ENCODE results near the gene VWF. TPM values are rescaled to one million over a fixed set of nuclear protein-coding genes. Genes with fewer than 3 reads are reported as not detected.
A peak's percentile ranks its signal among the peaks of the same experiment; 100 is the strongest.
"Not testable (repeated sequence)": the region's sequence is repeated elsewhere in the genome, so short reads cannot be mapped to it uniquely, and the experiment has no call there.

The VWF gene
- total RNA-seq, 2 experiments from 2014 or later, result not detected

DNA sequence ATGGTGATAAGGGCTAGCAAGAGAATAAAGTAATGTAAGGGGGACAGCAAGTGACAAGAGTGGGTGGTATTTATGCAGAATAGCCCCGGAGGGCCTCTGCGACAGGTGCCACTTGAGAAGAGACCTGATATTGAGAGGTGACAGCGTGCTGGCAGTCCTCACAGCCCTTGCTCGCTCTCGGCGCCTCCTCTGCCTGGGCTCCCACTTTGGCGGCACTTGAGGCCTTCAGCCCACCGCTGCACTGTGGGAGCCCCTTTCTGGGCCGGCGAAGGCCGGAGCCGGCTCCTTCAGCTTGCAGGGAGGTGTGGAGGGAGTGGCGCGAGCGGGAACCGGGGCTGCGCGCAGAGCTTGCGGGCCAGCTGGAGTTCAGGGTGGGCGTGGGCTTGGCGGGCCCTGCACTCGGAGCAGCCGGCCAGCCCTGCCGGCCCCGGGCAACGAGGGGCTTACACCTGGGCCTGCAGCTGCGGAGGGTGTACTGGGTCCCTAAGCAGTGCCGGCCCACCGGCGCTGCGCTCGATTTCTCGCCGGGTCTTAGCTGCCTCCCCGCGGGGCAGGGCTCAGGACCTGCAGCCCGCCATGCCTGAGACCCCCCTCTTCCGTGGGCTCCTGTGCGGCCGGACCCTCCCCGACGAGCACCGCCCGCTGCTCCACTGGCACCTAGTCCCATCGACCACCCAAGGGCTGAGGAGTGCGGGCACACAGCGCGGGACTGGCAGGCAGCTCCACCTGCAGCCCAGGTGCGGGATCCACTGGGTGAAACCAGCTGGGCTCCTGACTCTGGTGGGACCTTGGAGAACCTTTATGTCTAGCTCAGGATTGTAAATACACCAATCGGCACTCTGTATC is 34.9 kb upstream of the VWF start:
- H3K27me3 Mint-ChIP-seq (ENCODE audit: low read depth); CTCF ChIA-PET: not testable (repeated sequence)

GRCh38 chr12:6158749-6159148 is 34.3 kb upstream of the VWF start:
- Mint-ChIP-seq H3K4me3 (no peak overlapping the region), H3K36me3 (ENCODE audit: low read depth) (no peaks in the 10 kb centered on the region), H3K9me3 (ENCODE audit: insufficient read depth) (no peaks in the 10 kb centered on the region), H3K4me1 (ENCODE audit: low read depth) (no peaks in the 10 kb centered on the region), H3K27ac (no peak overlapping the region), H3K27me3 (ENCODE audit: low read depth) (no peaks in the 10 kb centered on the region)
- ATAC-seq (no peak), DNase-seq (no peak)
- POLR2A ChIA-PET, result no interaction called here
- CTCF ChIA-PET, result no interaction called here

More for the DNA sequence above, 34.9 kb upstream of the VWF start:
- ATAC-seq; H3K27ac Mint-ChIP-seq; H3K4me1 Mint-ChIP-seq (ENCODE audit: low read depth); DNase-seq; H3K4me3 Mint-ChIP-seq; H3K9me3 Mint-ChIP-seq (ENCODE audit: insufficient read depth); H3K36me3 Mint-ChIP-seq (ENCODE audit: low read depth); POLR2A ChIA-PET: not testable (repeated sequence)

- no peaks in the 10 kb centered on the region for H3K27me3 Mint-ChIP-seq (ENCODE audit: low read depth)
- CTCF ChIA-PET, result no interaction called here
- no peak overlapping the region for H3K4me3 Mint-ChIP-seq
- H3K9me3 Mint-ChIP-seq (ENCODE audit: insufficient read depth), result no peaks in the 10 kb centered on the region
- POLR2A ChIA-PET, result interaction anchor here (0.6 kb wide), 1 partner anchor 20 kb away, joined by 3 read pairs; no protein-coding TSS in a partner anchor
- no peak overlapping the region for H3K27ac Mint-ChIP-seq
- no peak for ATAC-seq
- H3K4me1 Mint-ChIP-seq (ENCODE audit: low read depth), result no peaks in the 10 kb centered on the region
- no peaks in the 10 kb centered on the region for H3K36me3 Mint-ChIP-seq (ENCODE audit: low read depth)
- DNase-seq, result no peak
Observed at GRCh38 chr12:6158255-6158654, 33.8 kb upstream of the VWF start.

DNA sequence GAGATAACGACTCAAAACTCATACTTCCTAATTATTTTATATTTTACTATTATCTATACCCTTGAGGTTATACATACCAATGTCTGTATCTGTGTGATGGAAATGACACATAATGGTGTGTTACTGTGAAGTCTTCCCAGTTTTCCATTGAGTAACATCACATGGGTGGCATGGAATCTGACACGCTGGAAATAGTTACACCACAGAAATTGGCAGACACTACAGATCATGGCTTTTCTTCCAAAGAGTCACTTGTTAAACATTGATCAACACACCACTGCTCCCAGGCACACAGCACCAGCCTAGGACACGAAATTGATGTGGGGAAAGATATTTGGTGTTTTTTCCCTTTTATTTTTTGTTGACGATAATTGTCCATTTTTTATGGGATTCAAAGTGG is 33.0 kb upstream of the VWF start:
- ChIA-PET POLR2A (no interaction called here), CTCF (no interaction called here)
- no peak for DNase-seq
- Mint-ChIP-seq H3K36me3 (ENCODE audit: low read depth) (no peaks in the 10 kb centered on the region), H3K9me3 (ENCODE audit: insufficient read depth) (no peaks in the 10 kb centered on the region), H3K4me1 (ENCODE audit: low read depth) (no peaks in the 10 kb centered on the region), H3K27me3 (ENCODE audit: low read depth) (no peaks in the 10 kb centered on the region), H3K4me3 (no peak overlapping the region), H3K27ac (no peak overlapping the region)
- ATAC-seq, result no peak

DNA sequence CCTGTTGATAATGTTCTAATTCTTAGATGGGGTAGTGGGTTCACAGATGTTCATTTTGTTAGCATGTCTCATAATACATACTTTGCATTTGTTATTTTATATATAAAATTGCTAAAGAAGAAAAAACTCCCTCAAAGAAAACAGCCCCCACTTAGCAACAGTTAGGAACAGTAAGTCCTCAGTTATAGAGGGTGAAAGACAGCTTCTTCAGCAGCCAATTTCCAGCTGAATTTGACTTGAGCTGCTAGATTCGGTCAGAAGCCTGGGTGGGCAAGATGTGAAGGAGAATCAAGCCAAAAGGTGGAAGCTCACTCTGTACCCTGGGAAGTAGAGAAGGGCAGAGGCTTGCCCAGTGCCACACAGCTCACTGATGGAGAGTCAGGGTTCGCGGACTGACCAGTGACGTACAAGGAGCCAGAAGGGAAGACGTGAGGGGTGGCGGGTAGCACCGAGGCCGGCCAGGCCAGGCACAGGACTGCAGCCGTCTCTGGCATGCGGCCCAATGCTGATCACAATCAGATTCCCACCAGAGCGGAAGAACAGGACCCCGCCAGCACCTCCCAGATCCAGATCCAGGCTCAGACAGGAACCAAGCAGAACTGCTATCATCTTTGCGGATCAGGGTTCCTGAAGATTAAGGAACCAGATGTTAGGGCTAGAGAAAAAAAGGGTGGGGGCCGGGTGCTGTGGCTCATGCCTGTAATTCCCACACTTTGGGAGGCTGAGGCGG is 30.4 kb upstream of the VWF start:
- H3K4me3 Mint-ChIP-seq, result no peak overlapping the region
- no peaks in the 10 kb centered on the region for H3K27me3 Mint-ChIP-seq (ENCODE audit: low read depth)
- DNase-seq (no peak), ATAC-seq (no peak)
- H3K4me1 Mint-ChIP-seq (ENCODE audit: low read depth), result no peaks in the 10 kb centered on the region
- no peaks in the 10 kb centered on the region for H3K36me3 Mint-ChIP-seq (ENCODE audit: low read depth)
- CTCF ChIA-PET, result no interaction called here
- no peaks in the 10 kb centered on the region for H3K9me3 Mint-ChIP-seq (ENCODE audit: insufficient read depth)
- H3K27ac Mint-ChIP-seq, result no peak overlapping the region
- POLR2A ChIA-PET, result no interaction called here

DNA sequence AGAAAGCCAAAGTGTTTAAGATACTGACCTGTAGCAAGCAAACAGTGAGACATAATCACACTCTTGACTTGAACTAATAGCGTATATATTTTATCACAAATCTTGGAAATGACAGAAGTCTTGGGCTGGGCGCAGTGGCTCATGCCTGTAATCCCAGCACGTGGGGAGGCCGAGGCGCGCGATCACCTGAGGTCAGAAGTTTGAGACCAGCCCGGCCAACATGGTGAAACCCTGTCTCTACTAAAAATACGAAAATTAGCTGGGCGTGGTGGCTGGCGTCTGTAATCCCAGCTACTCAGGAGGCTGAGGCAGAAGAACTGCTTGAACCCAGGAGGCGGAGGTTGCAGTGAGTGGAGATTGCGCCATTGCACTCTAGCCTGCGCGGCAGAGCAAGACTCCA is 24.3 kb upstream of the VWF start:
- H3K9me3 Mint-ChIP-seq (ENCODE audit: insufficient read depth); H3K4me3 Mint-ChIP-seq; DNase-seq; H3K27ac Mint-ChIP-seq; ATAC-seq; H3K36me3 Mint-ChIP-seq (ENCODE audit: low read depth); H3K27me3 Mint-ChIP-seq (ENCODE audit: low read depth): not testable (repeated sequence)
- peaks cover 18% of the 10 kb centered on the region for H3K4me1 Mint-ChIP-seq (ENCODE audit: low read depth)
- ChIA-PET CTCF (interaction anchor here (0.6 kb wide), 1 partner anchor 47 kb away, joined by 3 read pairs; no protein-coding TSS in a partner anchor), POLR2A (interaction anchor here (0.6 kb wide), 1 partner anchor 290 kb away, joined by 3 read pairs; no protein-coding TSS in a partner anchor)

GRCh38 chr12:6148061-6148460 is 23.6 kb upstream of the VWF start:
- ChIA-PET POLR2A (no interaction called here), CTCF (no interaction called here)
- no peak overlapping the region for H3K27ac Mint-ChIP-seq
- no peaks in the 10 kb centered on the region for H3K27me3 Mint-ChIP-seq (ENCODE audit: low read depth)
- no peaks in the 10 kb centered on the region for H3K9me3 Mint-ChIP-seq (ENCODE audit: insufficient read depth)
- no peaks in the 10 kb centered on the region for H3K36me3 Mint-ChIP-seq (ENCODE audit: low read depth)
- no peak for DNase-seq
- H3K4me3 Mint-ChIP-seq, result no peak overlapping the region
- no peak for ATAC-seq
- peaks cover 19% of the 10 kb centered on the region for H3K4me1 Mint-ChIP-seq (ENCODE audit: low read depth)

- no peak for DNase-seq
- POLR2A ChIA-PET, result no interaction called here
Observed at GRCh38 chr12:6146951-6147350, 22.5 kb upstream of the VWF start.

GRCh38 chr12:6146509-6146908 is 22.0 kb upstream of the VWF start:
- ChIA-PET POLR2A (no interaction called here), CTCF (interaction anchor here (1.6 kb wide), 1 partner anchor 49 kb away, joined by 6 read pairs; no protein-coding TSS in a partner anchor)
- Mint-ChIP-seq H3K9me3 (ENCODE audit: insufficient read depth) (no peaks in the 10 kb centered on the region), H3K27me3 (ENCODE audit: low read depth) (no peaks in the 10 kb centered on the region), H3K27ac (no peak overlapping the region), H3K4me1 (ENCODE audit: low read depth) (peaks cover 28% of the 10 kb centered on the region), H3K4me3 (no peak overlapping the region), H3K36me3 (ENCODE audit: low read depth) (peaks cover 2% of the 10 kb centered on the region)
- ATAC-seq, result no peak
- no peak for DNase-seq

More at GRCh38 chr12:6146951-6147350, 22.5 kb upstream of the VWF start:
- no peaks in the 10 kb centered on the region for H3K9me3 Mint-ChIP-seq (ENCODE audit: insufficient read depth)
- CTCF ChIA-PET, result no interaction called here
- no peaks in the 10 kb centered on the region for H3K27me3 Mint-ChIP-seq (ENCODE audit: low read depth)
- H3K4me1 Mint-ChIP-seq (ENCODE audit: low read depth), result peaks cover 24% of the 10 kb centered on the region
- H3K27ac Mint-ChIP-seq, result no peak overlapping the region
- peaks cover 2% of the 10 kb centered on the region for H3K36me3 Mint-ChIP-seq (ENCODE audit: low read depth)
- H3K4me3 Mint-ChIP-seq, result no peak overlapping the region
- no peak for ATAC-seq

GRCh38 chr12:6145564-6145963 is 21.1 kb upstream of the VWF start:
- CTCF ChIA-PET, result interaction anchor here (1.6 kb wide), 1 partner anchor 50 kb away, joined by 6 read pairs; no protein-coding TSS in a partner anchor
- H3K27ac Mint-ChIP-seq, result peak overlapping the region; percentile 53
- no peak for ATAC-seq

DNA sequence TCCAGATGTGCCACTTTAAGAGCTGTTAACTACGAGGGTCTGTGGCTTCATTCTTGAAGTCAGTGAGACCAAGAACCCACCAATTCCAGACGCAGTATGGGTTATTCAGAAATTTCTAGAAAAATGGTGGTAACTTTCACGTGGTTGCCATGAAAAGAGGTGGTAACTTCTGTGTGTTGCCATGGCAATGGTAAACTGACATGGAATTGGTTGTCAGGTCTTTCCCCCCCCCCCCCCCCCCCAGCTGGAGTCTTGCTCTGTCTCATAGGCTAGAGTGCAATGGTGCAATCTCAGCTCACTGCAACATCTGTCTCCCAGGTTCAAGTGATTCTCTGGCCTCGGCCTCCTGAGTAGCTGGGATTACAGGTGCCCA is 18.8 kb upstream of the VWF start:
- no peak for DNase-seq
- ATAC-seq, result no peak
- ChIA-PET CTCF (interaction anchor here (1.7 kb wide), 1 partner anchor 52 kb away, joined by 5 read pairs; no protein-coding TSS in a partner anchor), POLR2A (no interaction called here)
- Mint-ChIP-seq H3K4me1 (ENCODE audit: low read depth) (peaks cover 50% of the 10 kb centered on the region), H3K9me3 (ENCODE audit: insufficient read depth) (peaks cover 6% of the 10 kb centered on the region), H3K27ac (no peak overlapping the region), H3K36me3 (ENCODE audit: low read depth) (peaks cover 12% of the 10 kb centered on the region), H3K4me3 (no peak overlapping the region), H3K27me3 (ENCODE audit: low read depth) (no peaks in the 10 kb centered on the region)

More at GRCh38 chr12:6145564-6145963, 21.1 kb upstream of the VWF start:
- peaks cover 6% of the 10 kb centered on the region for H3K9me3 Mint-ChIP-seq (ENCODE audit: insufficient read depth)
- no peak for DNase-seq
- H3K4me3 Mint-ChIP-seq, result peak overlapping the region; percentile 2
- H3K36me3 Mint-ChIP-seq (ENCODE audit: low read depth), result peaks cover 8% of the 10 kb centered on the region
- H3K4me1 Mint-ChIP-seq (ENCODE audit: low read depth), result peaks cover 37% of the 10 kb centered on the region
- POLR2A ChIA-PET, result no interaction called here
- H3K27me3 Mint-ChIP-seq (ENCODE audit: low read depth), result no peaks in the 10 kb centered on the region

Measured in activated CD8-positive, alpha-beta T cell treated with anti-CD3 and anti-CD28 coated beads, Interleukin-2, amount 10 ng/mL, durations not matched to agents 7 days and 5 days (primary cell).